Measurements from ENCODE around the gene KCNA1. TPM values are rescaled to one million over a fixed set of nuclear protein-coding genes. Genes with fewer than 3 reads are reported as not detected.

The KCNA1 gene
- total RNA-seq, 1 experiment from 2014 or later, result 0.98 TPM

- Mint-ChIP-seq H3K9me3 (no peaks in the 10 kb centered on the region), H3K27ac (no peak overlapping the region), H3K27me3 (ENCODE audit: low read depth) (peaks cover 42% of the 10 kb centered on the region), H3K4me3 (no peak overlapping the region), H3K36me3 (ENCODE audit: insufficient read depth in 1 of 3, low read depth in 3 of 3) (no peaks in the 10 kb centered on the region; a peak in 1 of 7 replicates), H3K4me1 (peaks cover 9 to 11% of the 10 kb centered on the region in 2 experiments)
- TF ChIP-seq CTCF (conservative IDR thresholded peaks at IDR 0.05), result no peak
- H3K27me3 ChIP-seq (ENCODE audit: insufficient read depth, low read length), result no peaks in the 10 kb centered on the region; the same call in 1 of the 2 replicates
- H4K8ac ChIP-seq (replicated peaks; ENCODE audit: insufficient read length, low read depth, low read length), result no peak overlapping the region
- H3K9ac ChIP-seq (ENCODE audit: extremely low read depth, insufficient read length, low read length), result no peak overlapping the region
- H3K23me2 ChIP-seq (ENCODE audit: insufficient read length, low read depth, low read length, poor library complexity, severe bottlenecking), result no peaks in the 10 kb centered on the region
- H3K27ac ChIP-seq (ENCODE audit: insufficient read length, low read depth, low read length), result no peak overlapping the region
- no CpG with 5 or more reads among the region's 13 CpGs for WGBS (ENCODE audit: extremely low coverage, insufficient read length, low lambda C conversion rate)
- no peak overlapping the region for H3T11ph ChIP-seq (ENCODE audit: low read length)
- no peaks in the 10 kb centered on the region for H4K20me1 ChIP-seq (ENCODE audit: control insufficient read depth, insufficient read depth, insufficient read length)
- no peaks in the 10 kb centered on the region for H3K79me2 ChIP-seq (ENCODE audit: insufficient read depth, low read length)
- no peak overlapping the region for H3K4me2 ChIP-seq (ENCODE audit: insufficient read depth, insufficient read length, low read length)
- no peak overlapping the region for H3K4ac ChIP-seq (ENCODE audit: low read depth, low read length)
- H3K4me1 ChIP-seq (ENCODE audit: insufficient read depth, low read length), result no peaks in the 10 kb centered on the region
- no peaks in the 10 kb centered on the region for H3K9me3 ChIP-seq (ENCODE audit: control insufficient read depth, low read depth, low read length)
- H2AK5ac ChIP-seq (ENCODE audit: insufficient read length, low read length), result no peak overlapping the region
- H2AFZ ChIP-seq (ENCODE audit: low read length), result no peak overlapping the region
- no peak overlapping the region for H4K5ac ChIP-seq (ENCODE audit: insufficient read length, low read depth, low read length)
- H2BK5ac ChIP-seq (ENCODE audit: insufficient read length, low read length), result no peak overlapping the region
- no peak overlapping the region for H4K91ac ChIP-seq (ENCODE audit: insufficient read length, low read depth, low read length)
- H2BK120ac ChIP-seq (ENCODE audit: low read depth, low read length, poor library complexity, severe bottlenecking), result no peak overlapping the region
- H2BK15ac ChIP-seq (ENCODE audit: low read depth, low read length), result no peak overlapping the region
- no peak overlapping the region for H2BK12ac ChIP-seq (ENCODE audit: insufficient read length, low read depth, low read length)
- no peak overlapping the region for H2BK20ac ChIP-seq (ENCODE audit: low read depth, low read length, poor library complexity, severe bottlenecking)
- no peak overlapping the region for H3K23ac ChIP-seq (ENCODE audit: insufficient read length, low read depth, low read length)
- H3K79me1 ChIP-seq (ENCODE audit: insufficient read depth, low read depth, low read length, poor library complexity, severe bottlenecking), result no peaks in the 10 kb centered on the region
- H3K18ac ChIP-seq (ENCODE audit: insufficient read length, low read depth, low read length), result no peak overlapping the region
- no peak overlapping the region for H3K56ac ChIP-seq (ENCODE audit: insufficient read length, low read depth, low read length)
- no peak for DNase-seq
- no peak overlapping the region; the same call in 1 of the 2 replicates for H3K14ac ChIP-seq (ENCODE audit: insufficient read depth, low read length)
Observed at GRCh38 chr12:4960030-4960429, 50.3 kb downstream of the KCNA1 start.
